NCI-H1417 (cell line): ENCODE measurements around the gene ZFAND3.
"Not testable (repeated sequence)": the region's sequence is repeated elsewhere in the genome, so short reads cannot be mapped to it uniquely, and the experiment has no call there.

Experiments
- DNase-seq, 3 experiments: peaks; one replicate each; lab custom pipeline; 2025; lab: John Stamatoyannopoulos, UW

ZFAND3 gene

DNA sequence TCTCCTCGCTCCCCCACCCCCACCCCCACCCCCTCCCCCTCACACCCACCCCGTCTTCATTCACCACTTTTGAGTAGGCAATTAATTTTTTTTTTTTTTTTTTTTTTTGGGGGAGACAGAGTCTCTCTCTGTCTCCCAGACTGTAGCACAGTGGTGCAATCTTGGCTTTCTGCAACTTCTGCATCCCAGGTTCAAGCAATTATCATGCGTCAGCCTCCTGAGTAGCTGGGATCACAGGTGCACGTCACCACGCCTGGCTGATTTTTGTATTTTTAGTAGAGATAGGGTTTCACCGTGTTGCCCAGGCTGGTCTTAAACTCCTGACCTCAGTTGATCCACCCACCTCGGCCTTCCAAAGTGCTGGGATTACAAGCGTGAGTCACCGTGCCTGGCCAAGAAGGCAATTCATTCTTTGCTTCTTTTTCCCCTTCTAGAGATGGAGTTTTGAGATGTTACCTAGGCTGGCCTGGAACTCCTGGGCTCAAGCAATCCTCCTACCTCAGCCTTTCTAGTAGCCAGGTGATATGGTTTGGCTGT is 230.4 kb downstream of the ZFAND3 start:
- DNase-seq, result not testable (repeated sequence)

DNA sequence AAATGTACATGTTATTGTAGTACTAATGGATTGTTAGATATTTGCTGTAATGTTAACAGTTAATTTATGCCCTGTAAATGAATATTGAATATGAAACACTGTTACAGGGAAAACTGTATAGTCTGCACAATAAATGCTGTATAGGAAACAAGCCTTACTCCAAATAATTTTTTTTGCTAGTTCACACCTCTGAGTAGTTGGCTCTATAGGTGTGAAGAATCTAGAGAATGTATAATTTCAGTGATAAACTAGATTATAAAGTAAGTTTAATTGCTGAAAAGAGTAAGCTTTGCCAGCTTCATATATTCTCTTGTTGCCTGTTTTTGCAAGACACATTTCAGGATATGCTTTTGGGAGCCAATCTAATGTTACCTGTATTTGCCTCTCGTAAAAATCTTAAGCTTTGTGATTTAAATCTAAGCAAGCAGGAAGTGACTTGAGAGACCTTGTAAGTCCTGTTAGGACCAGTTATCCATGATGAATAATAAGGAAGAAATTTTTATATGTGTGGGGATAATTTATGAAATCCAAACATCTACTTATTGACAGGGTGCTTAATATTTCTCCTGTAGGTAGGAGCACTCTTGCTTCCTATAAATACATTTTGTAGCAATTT is 232.4 kb downstream of the ZFAND3 start:
- DNase-seq, result no peak

DNA sequence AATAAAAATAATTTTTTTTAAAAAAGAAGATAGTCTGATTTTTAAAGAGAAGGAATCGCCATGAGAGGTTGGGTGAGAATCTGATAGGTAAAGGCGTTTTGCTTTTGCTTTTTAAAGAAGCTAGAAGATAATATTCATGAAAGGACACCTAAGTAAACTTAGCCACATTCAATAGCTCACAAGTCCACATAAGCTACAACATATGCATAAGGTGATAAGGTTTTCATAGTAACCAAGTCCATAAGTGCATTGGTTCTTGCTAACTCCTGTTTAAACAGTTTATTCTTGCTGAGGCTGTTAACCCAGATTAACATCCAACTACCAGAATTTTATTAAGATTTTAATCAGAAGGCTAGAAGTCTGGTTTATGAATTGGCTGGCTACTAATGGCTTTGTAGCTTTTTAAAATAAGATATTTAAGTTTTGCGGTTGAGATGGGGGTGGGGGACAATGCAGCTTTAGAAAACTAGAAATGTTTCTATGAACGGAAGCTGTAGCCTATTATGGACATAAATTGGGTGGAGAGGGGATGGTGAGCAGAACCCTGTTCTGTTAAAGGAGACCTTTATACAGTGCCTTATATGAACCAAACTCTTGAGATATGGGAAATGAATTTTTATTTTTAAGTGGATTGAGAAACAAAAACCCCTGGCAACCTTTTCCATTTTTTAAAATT is 235.1 kb downstream of the ZFAND3 start:
- no peak for DNase-seq

DNA sequence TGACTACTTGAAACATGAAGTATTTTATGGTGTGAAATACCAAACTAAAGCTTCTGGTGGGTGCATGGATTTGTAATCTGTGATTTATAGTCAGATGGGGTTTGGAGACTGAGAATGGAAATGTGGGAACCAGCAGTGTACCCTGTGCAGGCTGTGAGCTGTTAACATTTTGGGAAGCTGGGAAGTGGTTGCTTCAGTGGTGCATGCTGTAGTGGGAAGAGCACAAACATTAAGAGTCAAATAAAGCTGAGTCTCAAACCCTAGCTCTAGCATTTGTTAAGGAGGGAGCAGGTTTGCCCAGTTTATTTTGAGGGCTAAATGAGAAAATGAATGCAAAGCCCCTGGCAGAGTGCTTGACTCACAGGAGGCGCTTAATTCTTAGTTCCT is 235.7 kb downstream of the ZFAND3 start:
- no peak for DNase-seq

DNA sequence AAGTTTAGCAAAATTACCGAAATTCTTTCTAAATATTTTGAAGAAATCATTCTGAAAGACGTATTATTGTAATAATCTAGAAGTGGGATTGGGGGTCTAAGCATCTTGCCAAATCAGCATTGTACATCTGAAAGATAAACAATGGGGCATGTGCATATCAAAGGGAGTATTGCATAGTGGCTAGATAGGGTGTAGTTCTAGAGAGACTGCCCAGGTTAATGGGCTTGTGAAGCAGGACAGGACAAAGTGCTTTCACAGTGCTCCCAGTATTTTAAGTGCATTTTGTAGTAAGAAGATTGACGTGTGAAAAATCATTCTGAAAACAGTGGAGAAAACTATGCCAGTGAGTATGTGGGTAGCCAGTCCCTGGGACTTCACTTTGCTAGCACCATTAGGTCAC is 236.8 kb downstream of the ZFAND3 start:
- no peak for DNase-seq

DNA sequence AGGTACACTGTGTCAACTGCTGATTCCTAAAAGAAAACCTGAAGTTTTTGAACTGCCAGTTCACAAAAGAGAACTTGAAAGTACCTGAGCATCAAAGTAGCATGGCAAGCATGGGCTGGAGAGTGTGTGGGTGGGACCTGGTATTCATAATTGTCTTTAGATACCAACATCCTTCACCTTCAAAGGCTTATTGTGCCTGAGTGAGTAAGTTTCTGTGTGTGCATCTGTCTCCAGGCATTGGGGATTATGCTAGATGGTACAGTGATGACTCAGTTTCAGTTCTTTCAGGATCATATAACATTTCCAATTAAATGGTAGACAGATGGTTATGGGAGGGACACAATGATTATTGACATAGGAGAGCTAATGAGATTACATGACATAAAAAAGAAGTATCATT is 238.5 kb downstream of the ZFAND3 start:
- peak in 1 of 3 experiments; percentile 23 for DNase-seq

DNA sequence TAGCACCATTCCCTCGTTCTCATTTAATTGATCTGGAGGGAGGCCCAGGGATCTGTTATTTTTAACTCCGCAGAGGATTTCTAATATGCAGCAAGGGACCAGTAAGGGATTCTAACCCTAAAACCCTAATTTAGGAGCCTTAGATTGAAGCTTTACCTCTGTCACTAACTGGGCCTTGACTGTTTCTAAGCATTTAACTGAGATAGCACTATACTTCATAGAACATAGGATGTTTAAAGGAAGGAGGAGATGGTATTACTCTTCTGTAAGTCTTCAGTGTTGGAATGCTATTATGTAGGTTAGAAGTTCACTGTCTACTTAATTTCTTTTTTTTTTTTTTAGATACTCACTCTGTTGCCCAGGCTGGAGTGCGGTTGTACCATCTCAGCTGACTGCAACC is 242.5 kb downstream of the ZFAND3 start:
- no peak for DNase-seq

DNA sequence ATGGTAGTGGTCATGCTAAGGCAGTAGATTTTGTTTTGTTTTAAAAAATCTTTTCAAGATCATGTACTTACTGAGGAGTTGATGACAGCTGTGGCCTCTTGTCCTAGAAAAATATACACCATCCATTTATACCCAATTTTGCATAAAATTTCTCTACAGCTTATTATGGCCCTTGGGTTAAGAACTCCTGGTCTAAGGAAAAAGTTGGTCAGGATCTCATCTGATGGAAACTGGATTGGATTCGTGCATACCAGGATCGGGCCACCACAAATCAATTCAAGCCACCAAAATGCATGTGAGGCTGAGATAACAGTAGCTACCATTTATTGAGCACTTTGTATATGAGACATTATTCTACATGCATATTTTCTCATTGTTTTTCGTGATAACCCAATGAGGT is 244.4 kb downstream of the ZFAND3 start:
- no peak for DNase-seq

DNA sequence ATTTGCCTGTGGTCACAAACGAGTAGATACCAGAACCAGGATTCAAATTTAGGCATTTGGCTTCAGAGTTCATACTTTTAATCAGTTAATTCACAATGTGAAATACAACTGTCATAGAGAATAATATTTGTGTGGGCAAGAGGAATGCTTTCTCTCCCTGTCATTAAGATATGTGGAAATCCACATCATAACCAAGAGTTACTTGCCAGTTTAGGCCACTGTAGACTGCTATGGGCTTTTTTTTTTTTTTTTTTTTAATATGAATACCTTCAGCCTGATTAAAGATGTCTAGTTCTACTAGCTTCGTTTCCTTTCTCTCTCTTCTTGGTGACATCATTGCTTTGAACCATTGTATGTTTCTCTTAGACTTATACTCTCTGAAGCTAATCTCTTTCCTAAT is 244.9 kb downstream of the ZFAND3 start:
- DNase-seq, result no peak

DNA sequence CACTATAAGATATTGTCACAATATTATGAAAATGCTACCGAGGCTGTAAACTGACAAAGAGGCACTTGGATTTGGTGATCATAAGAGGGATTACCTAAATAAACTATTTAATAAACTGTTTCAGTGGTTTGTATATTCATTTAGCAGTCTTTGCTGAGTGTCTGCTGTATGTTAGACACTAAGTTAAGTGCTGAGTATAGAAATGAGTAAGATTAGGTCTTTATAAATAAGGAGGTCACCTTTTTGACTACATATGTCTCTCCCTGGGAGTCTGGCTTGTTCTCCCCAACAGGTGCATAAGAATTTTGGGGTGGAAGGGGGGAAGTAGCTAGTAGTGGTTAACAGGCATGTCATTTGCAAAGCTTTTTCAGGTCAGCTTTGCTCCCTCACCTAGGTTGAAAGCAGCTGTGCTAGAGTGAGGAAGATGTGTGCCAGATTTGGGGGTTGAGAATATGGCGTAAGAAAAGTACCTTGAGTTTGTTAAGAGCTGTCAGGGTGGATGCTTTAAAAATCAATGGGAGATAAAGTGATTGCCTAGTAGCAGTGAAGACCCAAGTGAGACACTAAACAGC is 246.3 kb downstream of the ZFAND3 start:
- DNase-seq, result no peak

DNA sequence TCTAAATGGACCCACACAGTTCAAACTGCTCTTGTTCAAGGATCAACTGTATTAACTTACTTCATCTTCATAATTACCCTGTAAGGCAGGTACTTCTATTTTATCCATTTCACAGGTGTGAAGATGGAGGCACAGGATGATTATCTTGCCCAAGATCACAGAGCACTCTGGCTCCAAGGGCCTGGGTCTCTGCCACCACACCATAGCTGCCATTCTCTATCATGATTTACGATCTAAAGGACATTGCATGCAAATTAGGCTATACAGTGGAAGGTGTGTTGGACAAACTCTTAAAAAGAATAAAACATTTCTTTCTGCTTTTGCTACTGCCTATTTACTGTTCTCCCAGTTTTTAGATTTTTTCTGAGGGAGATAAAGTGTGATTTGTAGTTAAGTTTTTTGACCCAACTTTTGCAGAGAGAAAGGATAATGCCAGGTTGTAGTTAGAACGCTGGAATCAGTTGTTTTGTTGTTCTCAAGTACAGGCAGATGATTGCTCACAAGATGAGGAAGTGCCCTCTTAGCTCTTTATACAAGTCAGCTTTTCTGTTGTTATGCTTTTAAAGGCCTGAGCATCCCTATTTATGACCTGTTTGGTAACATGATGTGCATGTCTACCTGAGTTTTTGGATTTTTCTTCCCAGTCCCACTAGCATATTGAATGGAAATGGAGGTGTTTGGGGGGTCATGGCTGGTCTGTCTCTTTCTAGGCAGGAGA is 247.9 kb downstream of the ZFAND3 start:
- DNase-seq, result peak; percentile 11 to 63 (median 29)

DNA sequence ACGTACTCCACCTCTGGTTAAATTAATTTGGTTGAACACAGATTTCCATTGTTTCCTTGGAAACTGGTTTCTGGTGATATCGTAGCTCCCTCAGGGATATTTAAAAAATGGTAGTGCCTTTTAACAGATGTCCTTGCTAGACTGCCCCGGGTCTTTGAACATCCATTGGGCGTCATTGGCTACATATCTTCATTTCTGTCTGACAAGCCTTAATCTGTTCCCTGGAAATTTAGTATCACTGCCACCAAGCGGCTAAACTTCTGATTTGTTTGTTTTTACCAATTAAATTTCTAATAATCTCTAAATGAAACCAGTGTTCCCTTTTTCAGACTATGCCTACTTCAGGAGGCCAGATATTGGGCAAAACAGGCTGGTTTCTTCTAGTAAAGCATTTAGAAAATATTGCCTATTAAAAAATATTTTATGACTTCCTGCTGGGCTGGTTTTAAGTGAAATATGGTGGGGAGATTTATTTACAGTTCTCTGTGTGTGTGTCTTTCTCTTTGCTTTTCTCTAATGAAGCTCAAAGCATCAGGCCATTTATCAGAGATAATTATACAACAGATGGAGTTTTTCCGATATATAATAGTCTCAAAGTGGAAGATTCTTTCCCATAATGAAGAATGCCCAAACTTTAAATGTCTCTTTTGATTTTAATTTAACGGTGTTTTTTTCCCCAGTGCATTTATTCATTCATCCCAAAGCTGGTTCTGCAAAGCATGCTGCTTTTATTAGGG is 249.5 kb downstream of the ZFAND3 start:
- peak in 2 of 3 experiments; percentile 23 to 82 for DNase-seq

DNA sequence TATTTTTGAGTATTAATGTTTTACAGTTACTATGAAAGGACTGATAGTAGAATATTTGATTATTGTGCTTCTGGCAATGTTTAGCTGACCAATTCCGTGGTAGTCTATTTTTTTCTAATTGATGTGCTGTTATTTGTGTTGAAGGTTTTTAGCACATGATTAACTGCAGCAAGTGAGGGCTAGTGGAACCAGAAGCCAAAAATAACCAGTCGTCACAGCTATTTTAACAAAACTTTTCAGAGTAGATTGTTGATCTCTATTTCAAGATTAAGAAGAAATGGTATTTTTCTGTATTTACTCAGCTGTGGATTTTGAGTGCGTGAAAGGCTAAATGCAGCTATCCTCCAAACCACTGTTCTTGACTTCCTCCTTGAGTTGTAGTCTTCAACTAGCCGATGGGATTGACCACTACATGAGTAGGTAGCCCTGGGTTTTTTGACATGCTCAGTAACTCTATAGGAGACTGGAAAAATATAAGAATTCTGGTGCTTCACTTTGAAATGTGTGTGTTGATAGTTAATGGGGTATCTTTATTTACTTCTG is 258.0 kb downstream of the ZFAND3 start:
- DNase-seq, result no peak

DNA sequence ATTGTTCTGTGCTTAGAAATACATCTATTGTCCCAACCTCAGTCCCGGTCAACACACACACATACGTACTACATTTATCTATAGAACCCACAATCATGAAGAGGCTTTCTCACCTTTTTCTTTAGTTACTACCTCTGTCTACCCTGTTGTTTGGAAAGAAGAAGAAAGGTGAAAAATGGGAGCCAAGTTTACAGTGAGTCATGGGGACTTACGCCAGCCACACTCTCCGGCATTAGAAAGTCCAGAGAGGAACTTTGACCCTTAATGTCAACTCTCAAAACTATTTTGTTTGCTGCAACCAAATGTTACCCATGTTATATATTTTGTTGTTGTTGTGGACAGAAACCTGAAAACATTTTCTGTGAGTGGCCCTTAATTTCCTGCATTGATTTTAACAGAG is 259.1 kb downstream of the ZFAND3 start:
- DNase-seq, result no peak

DNA sequence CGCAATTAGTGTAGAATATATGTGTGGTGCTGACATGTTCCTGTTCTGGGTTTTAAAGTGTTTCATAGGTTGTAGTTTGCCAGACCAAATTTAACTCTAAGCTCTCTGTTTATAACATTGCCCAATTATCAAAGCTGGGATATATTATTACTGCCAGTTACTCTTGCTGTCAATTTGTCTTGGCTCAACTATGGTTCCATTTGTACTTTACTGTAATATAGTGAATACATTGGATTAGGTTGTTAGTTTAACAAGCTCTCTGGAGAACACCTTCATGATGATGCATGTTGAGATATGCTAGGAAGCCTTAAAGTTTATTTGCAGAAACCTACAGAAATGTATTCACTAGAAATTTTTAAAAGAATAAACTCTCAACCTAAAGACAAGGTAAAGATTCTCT is 259.6 kb downstream of the ZFAND3 start:
- no peak for DNase-seq

DNA sequence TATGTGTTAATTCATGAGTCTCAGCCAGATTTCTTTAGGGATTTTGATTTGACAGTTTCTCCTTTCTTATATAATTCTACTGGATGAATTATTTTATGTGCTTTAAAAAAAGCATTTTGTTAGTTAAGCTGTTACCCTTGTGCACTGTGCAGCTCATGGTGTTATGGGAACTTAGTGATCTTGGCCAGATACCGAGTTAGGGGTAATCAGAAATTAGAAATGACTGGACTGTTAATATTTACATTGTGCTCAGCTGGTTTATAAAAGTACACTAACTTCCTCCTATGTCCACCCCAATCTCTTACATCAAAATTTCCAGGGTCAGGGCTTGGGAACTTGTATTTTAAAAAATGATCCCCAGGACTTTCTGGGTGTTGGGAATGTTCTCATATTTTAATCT is 260.0 kb downstream of the ZFAND3 start:
- DNase-seq, result no peak

DNA sequence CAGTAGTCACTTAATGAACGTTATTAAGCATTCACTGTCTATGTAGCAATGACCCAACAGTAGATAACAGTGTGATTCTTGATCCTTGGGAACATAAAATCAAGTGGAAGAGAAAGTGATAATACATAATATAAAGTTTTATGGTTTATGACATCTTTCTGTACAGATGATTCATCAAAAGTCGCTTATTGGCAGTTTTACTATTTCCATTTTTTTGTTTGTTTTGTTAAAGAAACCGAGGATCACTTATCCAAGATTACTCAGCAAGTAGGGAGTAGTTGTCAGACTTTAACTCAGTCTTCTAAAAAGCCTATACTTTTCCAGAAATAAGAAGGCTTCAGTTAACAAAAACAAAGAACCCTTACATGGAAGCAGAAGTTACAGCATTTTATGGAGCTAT is 260.8 kb downstream of the ZFAND3 start:
- DNase-seq, result no peak

DNA sequence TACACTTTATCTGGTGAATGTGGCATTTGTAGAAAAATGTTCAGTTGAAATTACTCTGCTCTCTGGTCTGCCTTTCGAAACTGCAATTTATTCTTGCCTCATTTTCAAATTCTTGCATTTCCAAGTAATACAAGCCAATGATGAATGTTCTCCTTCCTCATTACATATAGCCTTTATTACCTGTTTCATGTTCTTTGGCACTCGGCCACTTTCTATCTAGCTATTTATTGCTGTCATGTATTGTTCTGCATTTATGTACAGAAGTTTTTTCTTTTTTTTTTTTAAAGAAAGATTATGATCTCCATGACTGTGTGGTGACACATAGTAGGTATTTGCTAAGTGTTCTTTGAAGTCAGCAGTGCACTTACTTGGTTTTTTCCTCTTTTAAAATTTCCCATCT is 261.4 kb downstream of the ZFAND3 start:
- DNase-seq, result no peak

DNA sequence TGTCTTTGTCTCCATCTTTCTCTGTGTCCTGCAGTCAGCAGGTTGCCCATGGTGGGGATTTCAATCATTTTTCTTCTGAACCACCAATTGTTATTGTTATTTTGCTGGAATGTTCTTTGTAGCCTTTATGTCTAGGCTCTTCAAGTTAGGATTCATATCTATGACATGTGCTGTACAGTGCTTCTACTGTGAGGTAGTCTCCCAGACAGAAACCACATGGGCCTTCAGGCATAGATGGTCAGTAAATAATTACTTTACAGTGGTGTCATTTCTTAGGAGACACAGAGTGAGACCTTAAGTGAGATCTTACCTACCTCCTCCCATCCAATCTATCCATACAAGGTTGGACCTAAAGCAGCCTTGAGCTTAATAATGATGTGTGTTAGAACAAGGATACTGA is 265.5 kb downstream of the ZFAND3 start:
- no peak for DNase-seq

DNA sequence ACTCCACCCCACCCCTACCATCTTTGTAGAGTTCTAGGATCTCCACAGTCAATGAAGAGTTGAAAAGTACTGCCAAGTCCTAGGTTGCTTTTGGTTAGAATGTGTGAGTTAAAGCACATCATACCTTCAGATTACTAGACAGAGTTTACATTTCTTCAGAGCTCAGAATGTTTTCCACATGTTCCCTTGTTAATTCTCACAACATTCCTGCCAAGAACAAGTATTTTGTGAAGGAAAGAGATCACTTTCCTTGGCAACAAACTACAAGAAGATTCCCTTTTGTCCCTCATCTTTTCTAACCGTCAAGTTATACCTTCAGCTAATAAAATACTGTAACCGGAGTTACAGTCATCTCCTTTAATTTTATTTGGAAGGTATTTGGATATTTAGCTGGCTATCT is 266.8 kb downstream of the ZFAND3 start:
- no peak for DNase-seq

DNA sequence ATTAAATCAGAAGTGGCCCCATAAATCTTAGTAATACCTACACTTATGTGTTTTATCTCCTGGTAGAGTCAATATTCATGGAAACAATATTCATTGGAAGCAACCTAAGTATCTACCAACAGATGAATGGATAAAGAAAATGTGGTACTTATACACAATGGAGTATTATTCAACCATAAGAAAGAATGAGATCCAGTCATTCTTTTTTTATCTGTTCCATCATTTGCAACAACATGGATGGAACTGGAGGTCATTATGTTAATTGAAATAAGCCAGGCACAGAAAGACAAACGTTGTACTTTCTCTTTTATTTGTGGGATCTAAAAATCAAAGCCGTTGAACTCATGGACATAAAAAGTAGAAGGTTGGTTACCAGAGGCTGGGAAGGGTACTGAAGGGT is 268.5 kb downstream of the ZFAND3 start:
- no peak for DNase-seq

DNA sequence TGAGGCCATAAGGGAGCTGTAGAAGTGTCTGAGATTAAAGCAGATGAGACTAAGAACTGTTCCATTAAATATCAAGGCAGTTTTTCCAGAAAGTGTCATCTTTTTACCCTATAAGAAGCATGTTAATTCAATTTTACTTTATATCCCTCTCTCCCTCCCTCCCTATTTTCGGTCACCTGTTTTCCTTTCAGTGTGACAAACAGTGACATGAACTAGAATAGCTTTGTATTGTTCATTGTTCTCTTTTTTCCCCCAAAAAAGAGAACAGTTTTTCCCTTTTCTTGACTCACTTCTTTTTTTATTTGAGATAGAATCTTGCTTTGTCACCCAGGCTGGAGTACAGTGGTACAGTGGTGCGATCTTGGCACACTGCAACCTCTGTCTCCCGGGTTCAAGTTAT is 269.3 kb downstream of the ZFAND3 start:
- DNase-seq, result no peak
